Thoracic aorta (tissue), 2 donors: ENCODE results near the gene STK16. TPM values are rescaled to one million over a fixed set of nuclear protein-coding genes. Genes with fewer than 3 reads are reported as not detected.
A peak's percentile ranks its signal among the peaks of the same experiment; 100 is the strongest.

Experiments used
- ATAC-seq: fragments of 150-250 bp; one replicate; pipeline ENCODE4 v1.8.0; 2017; ENCODE audit warnings: low read depth; ENCODE audit not compliant: insufficient number of reproducible peaks, low FRiP score
- DNase-seq: peaks from one replicate; pipeline ENCODE4 v3.0.0-alpha.2; 2020; ENCODE audit warnings: low spot score
- H3K27ac ChIP-seq, 2 donors: fragments of 200-600 bp; sonication (generic); 1 replicate in 1 of 2; 2 replicates in 1 of 2; pipeline ENCODE4 v1.5.1; 2016; ENCODE audit warnings: mild to moderate bottlenecking in 2 of 2, moderate library complexity in 2 of 2
- H3K27me3 ChIP-seq: fragments of 200-600 bp; sonication (generic); replicated peaks from 2 replicates; pipeline ENCODE4 v1.6.0; 2016; ENCODE audit warnings: mild to moderate bottlenecking; ENCODE audit not compliant: insufficient read depth
- H3K36me3 ChIP-seq: fragments of 200-600 bp; sonication (generic); one replicate; pipeline ENCODE4 v1.5.1; 2016
- H3K4me1 ChIP-seq, 2 donors: fragments of 200-600 bp; sonication (generic); 1 replicate in 1 of 2; 2 replicates in 1 of 2; pipeline versions ENCODE4 v1.5.1 to v1.6.0; 2016; ENCODE audit warnings: low read depth in 2 of 2, mild to moderate bottlenecking in 1 of 2; ENCODE audit not compliant: control insufficient read depth in 1 of 2
- H3K4me3 ChIP-seq: fragments of 200-600 bp; sonication (generic); 2 replicates; pipeline ENCODE4 v1.5.1; 2016; ENCODE audit warnings: mild to moderate bottlenecking
- H3K9me3 ChIP-seq: fragments of 200-600 bp; sonication (generic); 2 replicates; pipeline ENCODE4 v1.5.1; 2016
- CTCF ChIP-seq: fragments of 200-600 bp; sonication (generic); IDR thresholded peaks from one replicate; pipeline ENCODE4 v1.5.1; 2019; ENCODE audit warnings: antibody characterized with exemption
- total RNA-seq, 2 donors: library from RNA; depleted of rRNA; stranded (reverse); fragments of >200 nt; gene quantifications; one replicate each; pipeline versions ENCODE4 v1.1.0 to v1.2.3, GENCODE V29; 2016

STK16 gene
- total RNA-seq, 2 donors from 2014 or later = 10.7 to 11.7 TPM

GRCh38 chr2:219279916-219280516 is 34.7 kb downstream of the STK16 start:
- no peak for TF ChIP-seq CTCF
- peaks cover 33% of the 10 kb centered on the region for H3K36me3 ChIP-seq
- H3K27ac ChIP-seq = peak overlapping the region; percentile 90 to 97
- peaks cover 12 to 32% of the 10 kb centered on the region in 2 donors for H3K4me1 ChIP-seq
- H3K27me3 ChIP-seq = no peaks in the 10 kb centered on the region
- H3K9me3 ChIP-seq = no peaks in the 10 kb centered on the region
- peak; percentile 1 for ATAC-seq
- peak overlapping the region; percentile 79 for H3K4me3 ChIP-seq
- DNase-seq = no peak

- H3K4me3 ChIP-seq = peak overlapping the region; percentile 79
- no peak for TF ChIP-seq CTCF
- DNase-seq (no peak), ATAC-seq (no peak)
- H3K4me1 ChIP-seq = peaks cover 12 to 28% of the 10 kb centered on the region in 2 donors
- no peaks in the 10 kb centered on the region for H3K9me3 ChIP-seq
- peak overlapping the region in 1 of 2 donors; percentile 97 for H3K27ac ChIP-seq
- peaks cover 34% of the 10 kb centered on the region for H3K36me3 ChIP-seq
- H3K27me3 ChIP-seq = no peaks in the 10 kb centered on the region
These were observed 35.4 kb downstream of the STK16 start for GRCh38 chr2:219280651-219281050.

GRCh38 chr2:219281588-219281987 is 36.3 kb downstream of the STK16 start:
- no peak overlapping the region for H3K27ac ChIP-seq
- no peak for DNase-seq
- peaks cover 12 to 28% of the 10 kb centered on the region in 2 donors for H3K4me1 ChIP-seq

GRCh38 chr2:219282375-219282774 is 37.1 kb downstream of the STK16 start:
- ATAC-seq (no peak), DNase-seq (no peak)
- Histone ChIP-seq H3K27ac (no peak overlapping the region), H3K27me3 (no peaks in the 10 kb centered on the region), H3K36me3 (peaks cover 34% of the 10 kb centered on the region), H3K4me1 (peaks cover 12 to 28% of the 10 kb centered on the region in 2 donors), H3K9me3 (no peaks in the 10 kb centered on the region), H3K4me3 (no peak overlapping the region)
- TF ChIP-seq CTCF = no peak

More at GRCh38 chr2:219281588-219281987, 36.3 kb downstream of the STK16 start:
- H3K27me3 ChIP-seq = no peaks in the 10 kb centered on the region
- ATAC-seq = no peak
- TF ChIP-seq CTCF = no peak
- no peaks in the 10 kb centered on the region for H3K9me3 ChIP-seq
- H3K36me3 ChIP-seq = peaks cover 34% of the 10 kb centered on the region
- no peak overlapping the region for H3K4me3 ChIP-seq

GRCh38 chr2:219282943-219283581 is 37.8 kb downstream of the STK16 start:
- H3K27ac ChIP-seq = no peak overlapping the region
- no peak for DNase-seq
- no peak for TF ChIP-seq CTCF

More at GRCh38 chr2:219282943-219283581, 37.8 kb downstream of the STK16 start:
- no peak overlapping the region for H3K4me3 ChIP-seq
- ATAC-seq = no peak
- H3K36me3 ChIP-seq = peaks cover 34% of the 10 kb centered on the region
- no peaks in the 10 kb centered on the region for H3K9me3 ChIP-seq
- H3K4me1 ChIP-seq = peaks cover 12 to 24% of the 10 kb centered on the region in 2 donors
- H3K27me3 ChIP-seq = no peaks in the 10 kb centered on the region
